ENCODE results near the gene VAT1L.
A peak's percentile ranks its signal among the peaks of the same experiment; 100 is the strongest.

The VAT1L gene

GRCh38 chr16:77897831-77898605, 109.7 kb downstream of the VAT1L start:
- H3K27ac ChIP-seq (ENCODE audit: low read depth in 2 of 2, low read length in 2 of 2), result peak overlapping the region in 1 of 2 donors; percentile 38
- H3K4me1 ChIP-seq (ENCODE audit: control insufficient read depth in 2 of 2, insufficient read depth in 2 of 2, low read length in 2 of 2), result peaks cover 0 to 3% of the 10 kb centered on the region in 2 donors
- H3K36me3 ChIP-seq (ENCODE audit: control insufficient read depth in 2 of 2, insufficient read depth in 2 of 2, low read length in 2 of 2), result no peaks in the 10 kb centered on the region
- no peaks in the 10 kb centered on the region for H3K9me3 ChIP-seq (ENCODE audit: control insufficient read depth in 2 of 2, low read length in 2 of 2)
- no peaks in the 10 kb centered on the region for H3K27me3 ChIP-seq (ENCODE audit: control insufficient read depth in 2 of 2, insufficient read depth in 2 of 2, low read length in 2 of 2)
- H3K4me3 ChIP-seq (ENCODE audit: low read length in 2 of 2), result no peak overlapping the region
- no peak overlapping the region for H3K9ac ChIP-seq (ENCODE audit: low read depth in 1 of 2, low read length in 2 of 2)

- Histone ChIP-seq H3K9me3 (ENCODE audit: control insufficient read depth in 2 of 2, low read length in 2 of 2) (no peaks in the 10 kb centered on the region), H3K4me3 (ENCODE audit: low read length in 2 of 2) (no peak overlapping the region), H3K36me3 (ENCODE audit: control insufficient read depth in 2 of 2, insufficient read depth in 2 of 2, low read length in 2 of 2) (no peaks in the 10 kb centered on the region), H3K9ac (ENCODE audit: low read depth in 1 of 2, low read length in 2 of 2) (no peak overlapping the region), H3K27me3 (ENCODE audit: control insufficient read depth in 2 of 2, insufficient read depth in 2 of 2, low read length in 2 of 2) (no peaks in the 10 kb centered on the region), H3K4me1 (ENCODE audit: control insufficient read depth in 2 of 2, insufficient read depth in 2 of 2, low read length in 2 of 2) (peaks cover 0 to 3% of the 10 kb centered on the region in 2 donors), H3K27ac (ENCODE audit: low read depth in 2 of 2, low read length in 2 of 2) (no peak overlapping the region)
Observed at GRCh38 chr16:77898671-77899211, 110.4 kb downstream of the VAT1L start.

- H3K4me1 ChIP-seq (ENCODE audit: control insufficient read depth in 2 of 2, insufficient read depth in 2 of 2, low read length in 2 of 2), result peaks cover 0 to 3% of the 10 kb centered on the region in 2 donors
- H3K27me3 ChIP-seq (ENCODE audit: control insufficient read depth in 2 of 2, insufficient read depth in 2 of 2, low read length in 2 of 2), result no peaks in the 10 kb centered on the region
- no peak overlapping the region for H3K4me3 ChIP-seq (ENCODE audit: low read length in 2 of 2)
- H3K36me3 ChIP-seq (ENCODE audit: control insufficient read depth in 2 of 2, insufficient read depth in 2 of 2, low read length in 2 of 2), result no peaks in the 10 kb centered on the region
- no peak overlapping the region for H3K27ac ChIP-seq (ENCODE audit: low read depth in 2 of 2, low read length in 2 of 2)
- H3K9me3 ChIP-seq (ENCODE audit: control insufficient read depth in 2 of 2, low read length in 2 of 2), result no peaks in the 10 kb centered on the region
- no peak overlapping the region for H3K9ac ChIP-seq (ENCODE audit: low read depth in 1 of 2, low read length in 2 of 2)
Observed at GRCh38 chr16:77899416-77899815, 111.1 kb downstream of the VAT1L start.

GRCh38 chr16:77905374-77905920, 117.1 kb downstream of the VAT1L start:
- Histone ChIP-seq H3K9me3 (ENCODE audit: control insufficient read depth in 2 of 2, low read length in 2 of 2) (no peaks in the 10 kb centered on the region), H3K9ac (ENCODE audit: low read depth in 1 of 2, low read length in 2 of 2) (no peak overlapping the region), H3K27ac (ENCODE audit: low read depth in 2 of 2, low read length in 2 of 2) (no peak overlapping the region), H3K36me3 (ENCODE audit: control insufficient read depth in 2 of 2, insufficient read depth in 2 of 2, low read length in 2 of 2) (no peaks in the 10 kb centered on the region), H3K4me1 (ENCODE audit: control insufficient read depth in 2 of 2, insufficient read depth in 2 of 2, low read length in 2 of 2) (no peaks in the 10 kb centered on the region), H3K27me3 (ENCODE audit: control insufficient read depth in 2 of 2, insufficient read depth in 2 of 2, low read length in 2 of 2) (no peaks in the 10 kb centered on the region), H3K4me3 (ENCODE audit: low read length in 2 of 2) (no peak overlapping the region)

GRCh38 chr16:77910021-77910420, 121.7 kb downstream of the VAT1L start:
- no peaks in the 10 kb centered on the region for H3K4me1 ChIP-seq (ENCODE audit: control insufficient read depth in 2 of 2, insufficient read depth in 2 of 2, low read length in 2 of 2)
- H3K4me3 ChIP-seq (ENCODE audit: low read length in 2 of 2), result no peak overlapping the region
- H3K27me3 ChIP-seq (ENCODE audit: control insufficient read depth in 2 of 2, insufficient read depth in 2 of 2, low read length in 2 of 2), result no peaks in the 10 kb centered on the region
- H3K9ac ChIP-seq (ENCODE audit: low read depth in 1 of 2, low read length in 2 of 2), result no peak overlapping the region
- H3K27ac ChIP-seq (ENCODE audit: low read depth in 2 of 2, low read length in 2 of 2), result no peak overlapping the region
- H3K36me3 ChIP-seq (ENCODE audit: control insufficient read depth in 2 of 2, insufficient read depth in 2 of 2, low read length in 2 of 2), result no peaks in the 10 kb centered on the region
- no peaks in the 10 kb centered on the region for H3K9me3 ChIP-seq (ENCODE audit: control insufficient read depth in 2 of 2, low read length in 2 of 2)

GRCh38 chr16:77912617-77913016, 124.3 kb downstream of the VAT1L start:
- no peak overlapping the region for H3K9ac ChIP-seq (ENCODE audit: low read depth in 1 of 2, low read length in 2 of 2)
- H3K36me3 ChIP-seq (ENCODE audit: control insufficient read depth in 2 of 2, insufficient read depth in 2 of 2, low read length in 2 of 2), result no peaks in the 10 kb centered on the region
- H3K9me3 ChIP-seq (ENCODE audit: control insufficient read depth in 2 of 2, low read length in 2 of 2), result no peaks in the 10 kb centered on the region
- H3K27ac ChIP-seq (ENCODE audit: low read depth in 2 of 2, low read length in 2 of 2), result no peak overlapping the region
- H3K4me1 ChIP-seq (ENCODE audit: control insufficient read depth in 2 of 2, insufficient read depth in 2 of 2, low read length in 2 of 2), result no peaks in the 10 kb centered on the region
- H3K4me3 ChIP-seq (ENCODE audit: low read length in 2 of 2), result no peak overlapping the region
- no peaks in the 10 kb centered on the region for H3K27me3 ChIP-seq (ENCODE audit: control insufficient read depth in 2 of 2, insufficient read depth in 2 of 2, low read length in 2 of 2)

- H3K27ac ChIP-seq (ENCODE audit: low read depth in 2 of 2, low read length in 2 of 2), result no peak overlapping the region
- no peak overlapping the region for H3K4me3 ChIP-seq (ENCODE audit: low read length in 2 of 2)
- no peaks in the 10 kb centered on the region for H3K36me3 ChIP-seq (ENCODE audit: control insufficient read depth in 2 of 2, insufficient read depth in 2 of 2, low read length in 2 of 2)
- H3K4me1 ChIP-seq (ENCODE audit: control insufficient read depth in 2 of 2, insufficient read depth in 2 of 2, low read length in 2 of 2), result peaks cover 0 to under 1% of the 10 kb centered on the region in 2 donors
- H3K27me3 ChIP-seq (ENCODE audit: control insufficient read depth in 2 of 2, insufficient read depth in 2 of 2, low read length in 2 of 2), result no peaks in the 10 kb centered on the region
- no peak overlapping the region for H3K9ac ChIP-seq (ENCODE audit: low read depth in 1 of 2, low read length in 2 of 2)
- H3K9me3 ChIP-seq (ENCODE audit: control insufficient read depth in 2 of 2, low read length in 2 of 2), result no peaks in the 10 kb centered on the region
Observed at GRCh38 chr16:77913738-77914253, 125.4 kb downstream of the VAT1L start.

- Histone ChIP-seq H3K9me3 (ENCODE audit: control insufficient read depth in 2 of 2, low read length in 2 of 2) (no peaks in the 10 kb centered on the region), H3K9ac (ENCODE audit: low read depth in 1 of 2, low read length in 2 of 2) (no peak overlapping the region), H3K27ac (ENCODE audit: low read depth in 2 of 2, low read length in 2 of 2) (no peak overlapping the region), H3K4me3 (ENCODE audit: low read length in 2 of 2) (no peak overlapping the region), H3K27me3 (ENCODE audit: control insufficient read depth in 2 of 2, insufficient read depth in 2 of 2, low read length in 2 of 2) (peaks cover 0 to 3% of the 10 kb centered on the region in 2 donors), H3K4me1 (ENCODE audit: control insufficient read depth in 2 of 2, insufficient read depth in 2 of 2, low read length in 2 of 2) (peaks cover 0 to 4% of the 10 kb centered on the region in 2 donors), H3K36me3 (ENCODE audit: control insufficient read depth in 2 of 2, insufficient read depth in 2 of 2, low read length in 2 of 2) (no peaks in the 10 kb centered on the region)
Observed at GRCh38 chr16:77916111-77916510, 127.7 kb downstream of the VAT1L start.

- peaks cover 0 to 4% of the 10 kb centered on the region in 2 donors for H3K4me1 ChIP-seq (ENCODE audit: control insufficient read depth in 2 of 2, insufficient read depth in 2 of 2, low read length in 2 of 2)
- H3K36me3 ChIP-seq (ENCODE audit: control insufficient read depth in 2 of 2, insufficient read depth in 2 of 2, low read length in 2 of 2), result no peaks in the 10 kb centered on the region
- no peaks in the 10 kb centered on the region for H3K9me3 ChIP-seq (ENCODE audit: control insufficient read depth in 2 of 2, low read length in 2 of 2)
- peaks cover 0 to 3% of the 10 kb centered on the region in 2 donors for H3K27me3 ChIP-seq (ENCODE audit: control insufficient read depth in 2 of 2, insufficient read depth in 2 of 2, low read length in 2 of 2)
- no peak overlapping the region for H3K27ac ChIP-seq (ENCODE audit: low read depth in 2 of 2, low read length in 2 of 2)
- no peak overlapping the region for H3K9ac ChIP-seq (ENCODE audit: low read depth in 1 of 2, low read length in 2 of 2)
- no peak overlapping the region for H3K4me3 ChIP-seq (ENCODE audit: low read length in 2 of 2)
Observed at GRCh38 chr16:77917971-77918370, 129.6 kb downstream of the VAT1L start.

All from mucosa of rectum (tissue), 2 donors.